Measurements from ENCODE around the gene PSMB7.

The PSMB7 gene

GRCh38 chr9:124388275-124389048 is 26.8 kb downstream of the PSMB7 start:
- no peak for DNase-seq

GRCh38 chr9:124386201-124386600 is 29.0 kb downstream of the PSMB7 start:
- Mint-ChIP-seq H3K27ac (peak overlapping the region; percentile 27), H3K36me3 (ENCODE audit: low read depth) (peaks cover 25% of the 10 kb centered on the region), H3K9me3 (no peaks in the 10 kb centered on the region), H3K4me3 (no peak overlapping the region), H3K4me1 (peaks cover 51% of the 10 kb centered on the region), H3K27me3 (ENCODE audit: low read depth, poor library complexity) (no peaks in the 10 kb centered on the region)
- no peak for TF ChIP-seq CTCF (IDR thresholded peaks at IDR 0.05)
- no peak for DNase-seq

More at GRCh38 chr9:124388275-124389048, 26.8 kb downstream of the PSMB7 start:
- Mint-ChIP-seq H3K27me3 (ENCODE audit: low read depth, poor library complexity) (no peaks in the 10 kb centered on the region), H3K4me3 (no peak overlapping the region), H3K4me1 (peaks cover 73% of the 10 kb centered on the region), H3K27ac (peak overlapping the region; percentile 57), H3K9me3 (no peaks in the 10 kb centered on the region), H3K36me3 (ENCODE audit: low read depth) (peaks cover 13% of the 10 kb centered on the region)
- no peak for TF ChIP-seq CTCF (IDR thresholded peaks at IDR 0.05)

GRCh38 chr9:124385623-124386022 is 29.6 kb downstream of the PSMB7 start:
- Mint-ChIP-seq H3K27ac (no peak overlapping the region), H3K9me3 (no peaks in the 10 kb centered on the region), H3K4me3 (no peak overlapping the region), H3K4me1 (peaks cover 45% of the 10 kb centered on the region), H3K27me3 (ENCODE audit: low read depth, poor library complexity) (no peaks in the 10 kb centered on the region), H3K36me3 (ENCODE audit: low read depth) (peaks cover 25% of the 10 kb centered on the region)
- DNase-seq, result no peak
- no peak for TF ChIP-seq CTCF (IDR thresholded peaks at IDR 0.05)

- no peak overlapping the region for H3K27ac Mint-ChIP-seq
- peaks cover 37% of the 10 kb centered on the region for H3K4me1 Mint-ChIP-seq
- peaks cover 30% of the 10 kb centered on the region for H3K36me3 Mint-ChIP-seq (ENCODE audit: low read depth)
- H3K4me3 Mint-ChIP-seq, result no peak overlapping the region
- no peak for DNase-seq
- H3K9me3 Mint-ChIP-seq, result no peaks in the 10 kb centered on the region
- H3K27me3 Mint-ChIP-seq (ENCODE audit: low read depth, poor library complexity), result peaks cover 2% of the 10 kb centered on the region
- TF ChIP-seq CTCF (IDR thresholded peaks at IDR 0.05), result no peak
Measured at GRCh38 chr9:124384846-124385245, 30.4 kb downstream of the PSMB7 start.

- no peak overlapping the region for H3K27ac Mint-ChIP-seq
- DNase-seq, result no peak
- H3K9me3 Mint-ChIP-seq, result no peaks in the 10 kb centered on the region
- peaks cover 31% of the 10 kb centered on the region for H3K4me1 Mint-ChIP-seq
- no peak for TF ChIP-seq CTCF (IDR thresholded peaks at IDR 0.05)
- H3K4me3 Mint-ChIP-seq, result no peak overlapping the region
- peaks cover 3% of the 10 kb centered on the region for H3K27me3 Mint-ChIP-seq (ENCODE audit: low read depth, poor library complexity)
- H3K36me3 Mint-ChIP-seq (ENCODE audit: low read depth), result peaks cover 33% of the 10 kb centered on the region
Measured at GRCh38 chr9:124384210-124384609, 31.0 kb downstream of the PSMB7 start.

Data from nephron progenitor cell (in vitro differentiated cells).